GM11168 (cell line): ENCODE data around the gene ARHGEF40.

ENCODE experiments used
- in situ Hi-C: fragments of 300-500 bp; cut with MboI; formaldehyde crosslinking; loops from one replicate; pipeline ENCODE4 v1.12.0; 2022; ENCODE audit warnings: low sequenced_read_pairs; ENCODE audit not compliant: unreplicated experiment

The ARHGEF40 gene

GRCh38 chr14:21107283-21107800, 37.2 kb downstream of the ARHGEF40 start:
- in situ Hi-C loops, result no loop called here

GRCh38 chr14:21108791-21109190, 38.7 kb downstream of the ARHGEF40 start:
- in situ Hi-C loops, result no loop called here

- in situ Hi-C loops, result no loop called here
Measured at GRCh38 chr14:21109377-21110138, 39.5 kb downstream of the ARHGEF40 start.

- in situ Hi-C loops, result no loop called here
Measured at GRCh38 chr14:21112255-21112654, 42.2 kb downstream of the ARHGEF40 start.

GRCh38 chr14:21113369-21113768, 43.3 kb downstream of the ARHGEF40 start:
- in situ Hi-C loops, result no loop called here

GRCh38 chr14:21118933-21119332, 48.8 kb downstream of the ARHGEF40 start:
- in situ Hi-C loops, result no loop called here

GRCh38 chr14:21120686-21121085, 50.6 kb downstream of the ARHGEF40 start:
- in situ Hi-C loops, result no loop called here

- in situ Hi-C loops, result no loop called here
Measured at GRCh38 chr14:21121122-21121521, 51.0 kb downstream of the ARHGEF40 start.

- in situ Hi-C loops, result no loop called here
Measured at GRCh38 chr14:21123429-21123828, 53.3 kb downstream of the ARHGEF40 start.

- in situ Hi-C loops, result no loop called here
Measured at GRCh38 chr14:21133901-21134300, 63.8 kb downstream of the ARHGEF40 start.

GRCh38 chr14:21136024-21136423, 65.9 kb downstream of the ARHGEF40 start:
- in situ Hi-C loops, result no loop called here
